GM04504 (cell line): ENCODE measurements around the gene LRRC34.
A peak's percentile ranks its signal among the peaks of the same experiment; 100 is the strongest.

Source experiments
- DNase-seq: peaks from one replicate; pipeline ENCODE4 v3.0.0-alpha.2; 2012; ENCODE audit warnings: low read depth

LRRC34 gene

DNA sequence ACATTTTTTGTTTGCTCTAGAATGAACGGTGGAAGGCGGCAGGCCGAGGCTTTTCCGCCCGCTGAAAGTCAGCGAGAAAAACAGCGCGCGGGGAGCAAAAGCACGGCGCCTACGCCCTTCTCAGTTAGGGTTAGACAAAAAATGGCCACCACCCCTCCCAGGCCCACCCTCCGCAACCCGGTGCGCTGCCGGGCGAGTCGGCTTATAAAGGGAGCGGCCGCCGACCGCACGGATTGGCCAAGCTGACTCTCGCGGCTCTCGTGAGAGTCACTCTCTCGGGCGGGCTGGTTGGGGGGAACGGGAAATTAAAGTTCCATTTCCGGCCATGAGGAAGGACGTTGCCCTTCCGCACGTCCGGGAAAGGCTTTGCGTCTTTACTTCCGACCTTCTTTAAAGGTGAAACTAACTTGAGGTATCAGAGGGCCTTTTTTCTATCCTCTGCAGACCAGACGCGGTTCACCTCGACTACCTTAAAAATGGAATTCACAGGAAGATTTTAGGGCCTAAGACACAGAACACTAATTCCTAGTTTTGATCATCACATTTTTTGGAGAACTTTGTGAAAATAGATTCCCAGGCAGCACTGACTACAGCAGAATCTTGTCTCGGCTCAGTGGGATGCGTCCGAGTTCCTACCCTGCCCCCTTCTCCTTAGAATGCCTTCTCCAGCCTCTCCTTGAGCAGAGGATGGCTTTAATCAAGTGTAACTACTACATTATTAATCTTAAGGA is 47.7 kb downstream of the LRRC34 start, which contains the start of gene TERC:
Gene TERC (minus strand): TSS at position 179 of the 731 bp plus-strand sequence.
- peak; percentile 85 for DNase-seq

- DNase-seq: no peak
Observed at GRCh38 chr3:169764312-169764881, 48.3 kb downstream of the LRRC34 start.

DNA sequence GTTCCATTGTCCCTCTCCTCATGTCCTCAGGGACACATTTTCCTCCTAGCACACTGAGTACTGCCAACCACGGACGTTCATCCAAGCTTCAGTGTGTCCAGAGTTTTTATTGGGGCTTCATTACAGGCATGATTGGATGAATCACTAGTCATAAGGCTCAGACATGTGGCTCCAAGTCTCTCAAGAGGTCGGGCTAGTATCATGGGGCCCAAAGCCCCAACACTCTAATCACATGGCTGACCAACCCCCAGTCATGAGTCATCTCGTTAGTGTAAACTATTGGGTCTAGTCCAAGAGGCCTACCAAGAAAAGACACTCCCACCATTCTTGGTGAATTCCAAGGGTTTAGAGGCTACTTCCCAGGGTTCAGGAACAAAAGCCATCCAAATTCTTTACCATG is 52.2 kb downstream of the LRRC34 start:
- DNase-seq: no peak

DNA sequence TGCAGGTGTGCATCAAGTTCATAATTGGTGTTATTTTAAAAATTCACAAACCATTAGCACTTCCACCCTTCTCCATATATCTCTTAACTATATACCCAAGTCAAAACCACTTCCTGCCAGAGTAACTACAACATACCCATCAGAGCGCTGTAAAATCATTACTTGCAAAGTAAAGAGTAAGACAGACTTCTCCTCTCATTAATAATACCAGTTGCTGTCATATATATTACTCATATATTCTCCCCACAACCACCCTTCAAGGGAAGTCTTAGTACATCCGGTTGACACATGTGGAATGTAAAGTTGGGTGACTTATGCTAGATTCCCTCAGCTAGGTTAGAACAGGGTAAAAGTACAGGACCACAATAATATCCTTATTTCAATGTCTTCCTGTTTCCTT is 53.4 kb downstream of the LRRC34 start:
- no peak for DNase-seq

DNA sequence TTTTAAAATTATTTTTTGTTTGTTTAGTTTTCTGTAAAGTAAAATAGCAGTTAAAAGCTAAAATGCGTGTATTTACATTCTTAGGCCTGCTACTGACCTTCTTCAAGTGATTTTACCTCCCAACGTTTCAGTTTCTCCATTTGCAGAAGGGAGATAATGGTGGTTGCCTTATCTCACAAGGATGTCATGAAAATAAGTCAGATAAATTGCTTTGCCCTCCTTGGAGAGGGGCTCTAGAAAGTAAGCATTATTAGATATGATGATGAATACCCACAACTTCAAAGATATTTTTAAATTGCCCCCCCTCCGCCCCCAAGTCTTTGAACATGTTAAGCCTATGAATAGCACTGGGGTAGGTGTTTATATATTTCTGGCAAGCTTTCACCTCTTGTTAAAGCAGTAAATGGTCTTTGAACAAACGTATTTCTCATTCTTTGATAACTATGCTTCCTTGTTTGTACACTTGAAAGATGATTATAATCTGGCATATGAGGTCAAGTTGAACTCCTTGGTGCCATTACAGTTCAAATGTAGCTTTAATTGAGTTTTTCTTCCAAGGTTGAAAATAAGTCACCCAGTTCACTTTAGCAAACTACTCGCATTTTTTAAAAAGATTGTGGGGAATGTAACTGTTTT is 54.2 kb downstream of the LRRC34 start:
- DNase-seq: no peak

DNA sequence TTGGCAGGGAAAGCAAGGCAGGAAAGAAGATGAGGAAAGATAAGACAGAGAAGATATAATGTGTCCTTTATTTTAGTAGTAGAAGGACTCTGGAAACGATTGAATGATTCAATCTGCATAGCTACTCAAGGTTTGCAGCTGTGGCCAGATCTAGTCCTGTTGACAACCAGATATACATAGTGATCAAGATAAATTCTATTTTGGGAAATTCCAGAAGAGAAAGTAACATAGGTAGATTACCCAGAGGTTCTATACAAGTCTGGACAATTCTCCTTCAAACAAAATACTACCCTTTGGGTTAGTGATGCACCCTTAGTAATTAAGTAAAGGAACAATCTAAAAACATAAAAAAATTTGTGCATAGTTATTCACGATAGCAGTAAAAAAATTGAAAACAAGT is 57.2 kb downstream of the LRRC34 start:
- DNase-seq: no peak

- no peak for DNase-seq
Observed at GRCh38 chr3:169754711-169755110, 58.0 kb downstream of the LRRC34 start.

DNA sequence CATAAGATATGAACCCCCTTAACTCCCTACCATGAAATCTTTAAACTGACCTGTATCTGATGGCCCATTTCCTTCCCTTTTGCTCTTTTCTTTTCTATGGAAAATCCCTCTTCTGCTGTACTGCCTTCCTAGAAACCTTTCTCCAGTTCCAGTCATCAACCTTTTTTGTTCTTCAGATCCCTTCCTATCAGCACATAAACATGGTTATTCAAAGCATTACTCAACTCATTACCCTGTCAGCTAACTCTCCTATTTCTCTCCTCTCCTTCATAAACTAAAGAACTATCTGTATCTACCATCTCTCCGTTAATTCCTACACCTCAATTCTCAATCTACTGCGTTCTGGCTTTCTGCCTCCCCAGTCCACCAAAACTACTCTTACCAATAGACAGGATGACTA is 60.8 kb downstream of the LRRC34 start:
- no peak for DNase-seq

- no peak for DNase-seq
Observed at GRCh38 chr3:169750665-169751064, 62.0 kb downstream of the LRRC34 start.

DNA sequence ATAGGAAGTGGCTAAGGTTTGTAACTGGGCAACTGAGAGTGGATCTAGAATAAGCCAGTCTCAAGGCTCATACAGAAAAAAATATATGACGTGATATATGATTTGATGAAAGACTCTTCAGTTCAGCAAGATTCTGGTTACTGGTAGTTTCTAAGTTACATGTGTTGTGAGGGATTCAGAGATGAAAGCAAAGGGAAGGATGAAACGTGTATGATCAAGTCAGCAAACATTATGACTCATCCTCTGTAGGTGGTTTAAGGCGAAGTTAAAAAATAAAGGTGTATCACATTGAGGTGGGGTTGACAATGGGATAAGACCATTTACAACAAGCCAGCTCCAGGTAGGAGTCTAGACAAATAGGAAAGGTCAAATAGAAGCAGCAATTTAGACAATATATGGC is 64.0 kb downstream of the LRRC34 start:
- DNase-seq: no peak

DNA sequence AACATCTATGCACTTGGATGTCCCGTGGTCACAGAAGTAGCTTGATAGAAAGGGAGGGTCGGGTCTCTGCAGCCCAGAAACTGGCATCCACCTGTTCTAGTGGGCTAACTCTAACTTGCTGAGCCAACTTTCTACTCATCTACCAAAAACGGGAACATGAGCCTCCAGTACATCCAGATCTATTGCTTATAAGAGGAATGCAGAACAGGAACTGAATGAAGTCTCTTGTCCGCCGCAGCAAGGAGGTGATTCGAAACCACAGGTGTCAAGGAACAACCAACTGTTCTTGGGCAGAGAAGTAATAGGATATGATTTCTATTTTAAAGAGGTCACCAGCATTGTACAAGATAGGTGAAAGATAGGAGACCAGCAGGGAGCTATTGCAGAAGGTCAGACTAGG is 65.8 kb downstream of the LRRC34 start:
- DNase-seq: no peak

- DNase-seq: no peak
Observed at GRCh38 chr3:169744366-169745054, 68.2 kb downstream of the LRRC34 start.
